Keratinocyte (primary cell): ENCODE results near the gene HOOK2. TPM values are rescaled to one million over a fixed set of nuclear protein-coding genes. Genes with fewer than 3 reads are reported as not detected.
A peak's percentile ranks its signal among the peaks of the same experiment; 100 is the strongest.

ENCODE experiments used
- DNase-seq: peaks from one replicate; pipeline ENCODE4 v3.0.0-alpha.2; 2011; ENCODE audit warnings: low read depth, missing footprints, low spot score
- FAIRE-seq: peaks from 2 replicates; lab custom pipeline; 2011; peaks lifted over from hg19 to GRCh38; lab: Jason Lieb, UNC
- H2AFZ ChIP-seq: 2 replicates; pipeline ENCODE4 v1.6.0; 2012; ENCODE audit warnings: low read length, control low read depth, inconsistent platforms; ENCODE audit not compliant: control insufficient read depth
- H3K27ac ChIP-seq: 2 replicates; pipeline ENCODE4 v1.5.1; 2011; ENCODE audit warnings: low read length; ENCODE audit not compliant: control insufficient read depth, insufficient read depth
- H3K27me3 ChIP-seq: 3 replicates; pipeline ENCODE4 v1.6.0; 2011; ENCODE audit warnings: low read length; ENCODE audit not compliant: control insufficient read depth, insufficient read depth; ENCODE audit errors: extremely low read depth
- H3K36me3 ChIP-seq, 2 experiments: 2 replicates in 1 of 2; 3 replicates in 1 of 2; pipeline ENCODE4 v1.5.1; 2011; ENCODE audit warnings: low read length in 2 of 2, mild to moderate bottlenecking in 1 of 2; ENCODE audit not compliant: control insufficient read depth in 2 of 2, insufficient read depth in 2 of 2; ENCODE audit errors: extremely low read depth in 1 of 2
- H3K4me1 ChIP-seq: 3 replicates; pipeline ENCODE4 v1.5.1; 2011; ENCODE audit warnings: low read length; ENCODE audit not compliant: control insufficient read depth, insufficient read depth; ENCODE audit errors: extremely low read depth
- H3K4me2 ChIP-seq: 3 replicates; pipeline ENCODE4 v1.6.0; 2011; ENCODE audit warnings: low read depth, low read length; ENCODE audit not compliant: control insufficient read depth, insufficient read depth; ENCODE audit errors: extremely low read depth
- H3K4me3 ChIP-seq, 3 experiments: fragments of 200-600 bp in 1 of 3; sonication (generic) in 1 of 3; 2 replicates in 2 of 3; 3 replicates in 1 of 3; pipeline ENCODE4 v1.5.1; 2011 to 2016; ENCODE audit warnings: low read length in 3 of 3, mild to moderate bottlenecking in 3 of 3, control low read depth in 2 of 3, inconsistent platforms in 1 of 3, low read depth in 1 of 3, mixed read lengths in 1 of 3, mixed run types in 1 of 3, moderate library complexity in 1 of 3; ENCODE audit not compliant: control insufficient read depth in 2 of 3, insufficient read depth in 2 of 3; ENCODE audit errors: extremely low read depth in 1 of 3
- H3K79me2 ChIP-seq: 2 replicates; pipeline ENCODE4 v1.6.0; 2012; ENCODE audit warnings: low read length; ENCODE audit not compliant: control insufficient read depth, insufficient read depth
- H3K9ac ChIP-seq: 3 replicates; pipeline ENCODE4 v1.6.0; 2011; ENCODE audit warnings: low read length; ENCODE audit not compliant: control insufficient read depth, insufficient read depth; ENCODE audit errors: extremely low read depth
- H3K9me1 ChIP-seq: 3 replicates; pipeline ENCODE4 v1.6.0; 2011; ENCODE audit warnings: low read length; ENCODE audit not compliant: control insufficient read depth, insufficient read depth; ENCODE audit errors: extremely low read depth
- H3K9me3 ChIP-seq: 2 replicates; pipeline ENCODE4 v1.5.1; 2012; ENCODE audit warnings: low read depth, low read length; ENCODE audit not compliant: control insufficient read depth
- H4K20me1 ChIP-seq: 3 replicates; pipeline ENCODE4 v1.6.0; 2011; ENCODE audit warnings: low read length; ENCODE audit not compliant: control insufficient read depth, insufficient read depth; ENCODE audit errors: extremely low read depth
- EZH2 ChIP-seq: IDR thresholded peaks from one replicate; pipeline ENCODE4 v1.6.1; 2012; ENCODE audit warnings: inconsistent platforms, mild to moderate bottlenecking, low read length, moderate library complexity
- dilution Hi-C: fragments of 300-500 bp; cut with MboI; formaldehyde crosslinking; loops from one replicate; pipeline ENCODE4 v1.7.0; 2020; ENCODE audit warnings: low sequenced_read_pairs; ENCODE audit not compliant: extremely low pct_ligation_motif_present
- polyA plus RNA-seq, 5 experiments: library from polyadenylated mRNA; depleted of rRNA in 3 of 5; stranded (reverse) in 3 of 5; stranded (forward) in 1 of 5; unstranded in 1 of 5; fragments of >200 nt; gene quantifications; 1 replicate in 1 of 5; 2 replicates in 3 of 5; 3 replicates in 1 of 5; pipeline versions ENCODE4 v1.2.1 to v1.2.3, GENCODE V29; 2011 to 2012; ENCODE audit warnings: missing spikeins in 2 of 5, low read depth in 1 of 5, low replicate concordance in 1 of 5
- TF ChIP-seq, protein P1 (sequence below), 3 experiments: IDR thresholded peaks in 1 of 3; conservative IDR thresholded peaks in 1 of 3; optimal IDR thresholded peaks in 1 of 3; 2 replicates in 2 of 3; 3 replicates in 1 of 3; pipeline versions ENCODE3 to v1.5.1; 2011; ENCODE audit warnings: low read length in 3 of 3, mild to moderate bottlenecking in 3 of 3, moderate library complexity in 2 of 3, control low read depth in 1 of 3, inconsistent platforms in 1 of 3; ENCODE audit not compliant: insufficient read depth in 2 of 3; ENCODE audit errors: extremely low read depth in 1 of 3

The HOOK2 gene
- polyA plus RNA-seq, 1 donor (not counting 4 experiments of a cell fraction or from before 2014, with no cell fraction given), result 21.9 TPM

DNA sequence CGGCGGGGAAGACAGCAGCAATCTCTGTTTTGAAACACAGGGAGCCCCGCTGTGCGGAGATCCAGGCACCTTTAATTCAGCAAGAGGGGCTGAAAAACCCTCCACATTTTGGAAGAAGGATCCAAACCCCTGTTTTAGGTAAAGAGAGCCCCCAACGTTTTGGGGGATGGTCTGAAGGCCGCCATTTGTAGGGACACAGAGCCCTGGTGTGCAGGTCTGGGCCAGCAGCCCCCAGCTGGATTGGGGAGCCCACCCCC, 3.5 kb upstream of the HOOK2 start:
- no peak for FAIRE-seq
- Histone ChIP-seq H3K27me3 (no peaks in the 10 kb centered on the region), H3K4me1 (peaks cover 45% of the 10 kb centered on the region), H3K9me1 (no peaks in the 10 kb centered on the region), H3K27ac (peak overlapping the region; percentile 85), H3K4me2 (peak overlapping the region; percentile 93), H3K79me2 (peaks cover 3% of the 10 kb centered on the region), H3K9me3 (no peaks in the 10 kb centered on the region), H3K36me3 (peaks cover 2 to 5% of the 10 kb centered on the region in 2 experiments), H3K9ac (peak overlapping the region; percentile 79), H4K20me1 (no peaks in the 10 kb centered on the region), H2AFZ (peak overlapping the region; percentile 73), H3K4me3 (peak overlapping the region; percentile 57 to 86 (median 76))
- TF ChIP-seq, protein P1, sequence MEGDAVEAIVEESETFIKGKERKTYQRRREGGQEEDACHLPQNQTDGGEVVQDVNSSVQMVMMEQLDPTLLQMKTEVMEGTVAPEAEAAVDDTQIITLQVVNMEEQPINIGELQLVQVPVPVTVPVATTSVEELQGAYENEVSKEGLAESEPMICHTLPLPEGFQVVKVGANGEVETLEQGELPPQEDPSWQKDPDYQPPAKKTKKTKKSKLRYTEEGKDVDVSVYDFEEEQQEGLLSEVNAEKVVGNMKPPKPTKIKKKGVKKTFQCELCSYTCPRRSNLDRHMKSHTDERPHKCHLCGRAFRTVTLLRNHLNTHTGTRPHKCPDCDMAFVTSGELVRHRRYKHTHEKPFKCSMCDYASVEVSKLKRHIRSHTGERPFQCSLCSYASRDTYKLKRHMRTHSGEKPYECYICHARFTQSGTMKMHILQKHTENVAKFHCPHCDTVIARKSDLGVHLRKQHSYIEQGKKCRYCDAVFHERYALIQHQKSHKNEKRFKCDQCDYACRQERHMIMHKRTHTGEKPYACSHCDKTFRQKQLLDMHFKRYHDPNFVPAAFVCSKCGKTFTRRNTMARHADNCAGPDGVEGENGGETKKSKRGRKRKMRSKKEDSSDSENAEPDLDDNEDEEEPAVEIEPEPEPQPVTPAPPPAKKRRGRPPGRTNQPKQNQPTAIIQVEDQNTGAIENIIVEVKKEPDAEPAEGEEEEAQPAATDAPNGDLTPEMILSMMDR (optimal IDR thresholded peaks at IDR 0.05 in 1 of 3, IDR thresholded peaks at IDR 0.05 in 1 of 3, conservative IDR thresholded peaks at IDR 0.05 in 1 of 3; ENCODE audit: extremely low read depth in 1 of 3, insufficient read depth in 2 of 3, low read length in 3 of 3), result no peak
- no peak for TF ChIP-seq EZH2
- dilution Hi-C loops, result no loop called here
- DNase-seq, result no peak

DNA sequence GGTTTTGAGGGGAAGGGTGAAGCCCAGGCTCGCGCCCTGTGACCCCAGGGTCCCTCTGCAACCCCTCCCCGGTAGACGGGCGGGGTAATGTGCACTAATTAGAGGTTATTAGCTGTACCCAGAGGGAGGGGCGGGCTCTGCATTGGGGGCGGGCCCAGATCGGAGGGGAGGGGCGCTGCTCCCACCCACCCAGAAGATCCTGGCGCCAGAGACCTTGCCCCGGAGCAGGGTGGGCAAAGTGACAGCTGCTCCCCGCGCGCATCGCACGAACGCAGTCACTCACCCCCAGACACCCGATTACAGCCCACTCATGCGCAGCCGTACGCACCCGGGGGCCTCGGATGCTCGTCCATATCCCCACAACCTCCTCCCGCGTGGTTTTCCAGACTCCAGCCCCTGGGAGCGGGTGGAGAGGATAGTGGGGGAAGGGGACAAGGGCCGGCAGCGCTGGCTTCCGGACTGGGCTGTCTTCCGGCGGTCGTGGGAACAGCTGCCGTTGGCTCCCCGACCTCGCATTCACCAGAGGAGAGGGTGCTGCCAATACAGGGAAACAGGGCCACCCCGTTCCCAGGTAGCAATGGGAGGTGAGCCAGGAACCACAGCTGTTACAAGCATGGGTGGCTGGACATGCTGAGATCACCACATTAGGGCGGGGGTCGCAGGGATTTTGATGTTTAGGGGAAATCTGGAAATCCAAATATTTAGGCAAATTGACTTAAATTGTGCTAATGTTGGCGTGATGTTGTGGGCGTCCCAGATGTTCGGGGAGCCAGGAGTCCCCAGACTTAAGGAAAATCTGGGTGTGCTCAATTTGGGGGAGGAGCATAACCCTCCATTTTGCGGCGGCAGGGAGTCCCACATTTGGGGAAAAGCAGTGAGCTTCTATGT, 2.9 kb upstream of the HOOK2 start:
- H3K9ac ChIP-seq, result peak overlapping the region; percentile 79
- peaks cover 2 to 5% of the 10 kb centered on the region in 2 experiments for H3K36me3 ChIP-seq
- no peaks in the 10 kb centered on the region for H4K20me1 ChIP-seq
- peaks cover 3% of the 10 kb centered on the region for H3K79me2 ChIP-seq
- peak overlapping the region; percentile 93 for H3K4me2 ChIP-seq
- H3K9me3 ChIP-seq, result no peaks in the 10 kb centered on the region
- DNase-seq (no peak), FAIRE-seq (no peak)
- H3K27ac ChIP-seq, result peak overlapping the region; percentile 85
- peak overlapping the region; percentile 73 for H2AFZ ChIP-seq
- H3K9me1 ChIP-seq, result no peaks in the 10 kb centered on the region
- dilution Hi-C loops, result no loop called here
- H3K27me3 ChIP-seq, result no peaks in the 10 kb centered on the region
- peak overlapping the region; percentile 57 to 86 (median 76) for H3K4me3 ChIP-seq
- TF ChIP-seq, protein P1 (optimal IDR thresholded peaks at IDR 0.05 in 1 of 3, IDR thresholded peaks at IDR 0.05 in 1 of 3, conservative IDR thresholded peaks at IDR 0.05 in 1 of 3; ENCODE audit: extremely low read depth in 1 of 3, insufficient read depth in 2 of 3, low read length in 3 of 3), result no peak
- TF ChIP-seq EZH2, result no peak
- H3K4me1 ChIP-seq, result peaks cover 42% of the 10 kb centered on the region
